ENCODE results near the gene LRRC56. TPM values are rescaled to one million over a fixed set of nuclear protein-coding genes. Genes with fewer than 3 reads are reported as not detected.

The LRRC56 gene
- total and polyA plus RNA-seq, 4 donors: 0.25 to 1.5 (median 1.2) TPM

- DNase-seq (no peak), ATAC-seq (ENCODE audit: low FRiP score) (no peak)
- H3K4me3 ChIP-seq (ENCODE audit: low read length in 2 of 2): no peak overlapping the region
- intact Hi-C loops (cut with DNase I): no loop called here
- no peaks in the 10 kb centered on the region for H3K9me3 ChIP-seq (ENCODE audit: control insufficient read depth, low read length)
- H3K4me1 ChIP-seq (ENCODE audit: control insufficient read depth in 1 of 2, insufficient read depth in 2 of 2, low read length in 2 of 2): no peaks in the 10 kb centered on the region
- no peaks in the 10 kb centered on the region for H3K27me3 ChIP-seq (ENCODE audit: control insufficient read depth in 1 of 2, insufficient read depth in 2 of 2, low read length in 1 of 2)
- H3K36me3 ChIP-seq (ENCODE audit: control insufficient read depth in 1 of 2, insufficient read depth in 2 of 2, low read length in 1 of 2): peaks cover 2 to 20% of the 10 kb centered on the region in 2 donors
- no peak overlapping the region for H3K27ac ChIP-seq (ENCODE audit: low read depth in 1 of 2, low read length in 2 of 2)
- WGBS, 2 donors: 93% methylated on average over 23 of the region's 23 CpGs
Measured at GRCh38 chr11:601573-602245, 64.4 kb downstream of the LRRC56 start.

- H3K36me3 ChIP-seq (ENCODE audit: control insufficient read depth in 1 of 2, insufficient read depth in 2 of 2, low read length in 1 of 2): peaks cover 5 to 15% of the 10 kb centered on the region in 2 donors
- intact Hi-C loops (cut with DNase I): no loop called here
- DNase-seq (no peak), ATAC-seq (ENCODE audit: low FRiP score) (no peak)
- no peaks in the 10 kb centered on the region for H3K27me3 ChIP-seq (ENCODE audit: control insufficient read depth in 1 of 2, insufficient read depth in 2 of 2, low read length in 1 of 2)
- H3K9me3 ChIP-seq (ENCODE audit: control insufficient read depth, low read length): no peaks in the 10 kb centered on the region
- no peaks in the 10 kb centered on the region for H3K4me1 ChIP-seq (ENCODE audit: control insufficient read depth in 1 of 2, insufficient read depth in 2 of 2, low read length in 2 of 2)
- H3K27ac ChIP-seq (ENCODE audit: low read depth in 1 of 2, low read length in 2 of 2): no peak overlapping the region
- no peak overlapping the region for H3K4me3 ChIP-seq (ENCODE audit: low read length in 2 of 2)
- 85 to 89% methylated on average over 13 of the region's 13 CpGs for WGBS, 2 donors
Measured at GRCh38 chr11:603154-603553, 65.8 kb downstream of the LRRC56 start.

Small RNA genes lying within 50 kb of the gene (microRNA-seq; reads per million reads assigned to microRNA genes)
- 137 to 224 reads per million in 2 donors for gene MIR210

Other genes starting within 250 kb of the LRRC56 start
- 10 to 100 TPM; 42.1 to 61.6 TPM for gene PGGHG, start 248.4 kb upstream of the LRRC56 start, total RNA-seq
- gene PGGHG, start 248.4 kb upstream of the LRRC56 start, polyA plus RNA-seq: 100 to 1,000 TPM in 1 of 2 donors, 10 to 100 TPM in 1; 23.9 to 197 TPM
- gene IFITM5, start 238.0 kb upstream of the LRRC56 start, total RNA-seq: not detected
- not detected for gene IFITM5, start 238.0 kb upstream of the LRRC56 start, polyA plus RNA-seq
- 100 to 1,000 TPM; 695 to 841 TPM for gene IFITM2, start 229.7 kb upstream of the LRRC56 start, total RNA-seq
- gene IFITM2, start 229.7 kb upstream of the LRRC56 start, polyA plus RNA-seq: 1,000 to 10,000 TPM in 1 of 2 donors, 100 to 1,000 TPM in 1; 424 to 1,109 TPM
- gene IFITM1, start 223.5 kb upstream of the LRRC56 start, total RNA-seq: 100 to 1,000 TPM; 278 to 311 TPM
- gene IFITM1, start 223.5 kb upstream of the LRRC56 start, polyA plus RNA-seq: 10 to 100 TPM; 46.7 to 88.3 TPM
- 1,000 to 10,000 TPM; 1,112 to 1,381 TPM for gene IFITM3, start 216.7 kb upstream of the LRRC56 start, total RNA-seq
- gene IFITM3, start 216.7 kb upstream of the LRRC56 start, polyA plus RNA-seq: 1,000 to 10,000 TPM in 1 of 2 donors, 100 to 1,000 TPM in 1; 856 to 2,374 TPM
- 1 to 10 TPM in 1 of 2 donors, under 1 TPM in 1; 0.58 to 3.2 TPM for gene B4GALNT4, start 168.0 kb upstream of the LRRC56 start, total RNA-seq
- gene B4GALNT4, start 168.0 kb upstream of the LRRC56 start, polyA plus RNA-seq: 1 to 10 TPM in 1 of 2 donors, under 1 TPM in 1; 0.38 to 4.6 TPM
- under 1 TPM in 1 of 2 donors, not detected in 1; 0.42 TPM for gene PKP3, start 143.3 kb upstream of the LRRC56 start, total RNA-seq
- 10 to 100 TPM in 1 of 2 donors, under 1 TPM in 1; 0.05 to 10.9 TPM for gene PKP3, start 143.3 kb upstream of the LRRC56 start, polyA plus RNA-seq
- 10 to 100 TPM; 19.8 to 47.8 TPM for gene SIGIRR, start 122.5 kb upstream of the LRRC56 start, total RNA-seq
- 10 to 100 TPM; 27.8 to 52.7 TPM for gene SIGIRR, start 122.5 kb upstream of the LRRC56 start, polyA plus RNA-seq
- gene ANO9, start 95.5 kb upstream of the LRRC56 start, total RNA-seq: 1 to 10 TPM; 1.3 to 2.8 TPM
- gene ANO9, start 95.5 kb upstream of the LRRC56 start, polyA plus RNA-seq: 1 to 10 TPM in 1 of 2 donors, under 1 TPM in 1; 0.41 to 8.1 TPM
- 10 to 100 TPM; 19.2 to 34.1 TPM for gene PTDSS2, start 87.2 kb upstream of the LRRC56 start, total RNA-seq
- 10 to 100 TPM; 10.1 to 47.6 TPM for gene PTDSS2, start 87.2 kb upstream of the LRRC56 start, polyA plus RNA-seq
- gene RNH1, start 30.3 kb upstream of the LRRC56 start, total RNA-seq: 100 to 1,000 TPM; 146 to 184 TPM
- 100 to 1,000 TPM; 125 to 224 TPM for gene RNH1, start 30.3 kb upstream of the LRRC56 start, polyA plus RNA-seq
- gene HRAS, start 2.0 kb upstream of the LRRC56 start, total RNA-seq: 10 to 100 TPM; 35.9 to 44.9 TPM
- 100 to 1,000 TPM in 1 of 2 donors, 10 to 100 TPM in 1; 75.9 to 142 TPM for gene HRAS, start 2.0 kb upstream of the LRRC56 start, polyA plus RNA-seq
- gene LMNTD2, start 23.2 kb downstream of the LRRC56 start, total RNA-seq: 1 to 10 TPM; 1.4 to 1.9 TPM
- 1 to 10 TPM; 1.7 to 1.9 TPM for gene LMNTD2, start 23.2 kb downstream of the LRRC56 start, polyA plus RNA-seq
- gene RASSF7, start 23.4 kb downstream of the LRRC56 start, total RNA-seq: 1 to 10 TPM; 5.6 to 8.5 TPM
- 1 to 10 TPM; 8.4 to 9.9 TPM for gene RASSF7, start 23.4 kb downstream of the LRRC56 start, polyA plus RNA-seq
- gene PHRF1, start 38.9 kb downstream of the LRRC56 start, total RNA-seq: 10 to 100 TPM; 26.6 to 32.4 TPM
- gene PHRF1, start 38.9 kb downstream of the LRRC56 start, polyA plus RNA-seq: 10 to 100 TPM in 1 of 2 donors, 1 to 10 TPM in 1; 7.6 to 18.1 TPM
- 10 to 100 TPM; 23.3 to 30.9 TPM for gene IRF7, start 78.4 kb downstream of the LRRC56 start, total RNA-seq
- gene IRF7, start 78.4 kb downstream of the LRRC56 start, polyA plus RNA-seq: 10 to 100 TPM; 13.4 to 29.3 TPM
- not detected for gene CDHR5, start 87.4 kb downstream of the LRRC56 start, total RNA-seq
- 10 to 100 TPM in 1 of 2 donors, under 1 TPM in 1; 0.79 to 39.8 TPM for gene CDHR5, start 87.4 kb downstream of the LRRC56 start, polyA plus RNA-seq
- gene SCT, start 89.7 kb downstream of the LRRC56 start, total RNA-seq: not detected
- gene SCT, start 89.7 kb downstream of the LRRC56 start, polyA plus RNA-seq: not detected
- gene DRD4, start 99.7 kb downstream of the LRRC56 start, total RNA-seq: 1 to 10 TPM; 1.3 to 2.1 TPM
- 1 to 10 TPM in 1 of 2 donors, not detected in 1; 3.4 TPM for gene DRD4, start 99.7 kb downstream of the LRRC56 start, polyA plus RNA-seq
- gene DEAF1, start 157.7 kb downstream of the LRRC56 start, total RNA-seq: 10 to 100 TPM; 32.2 to 59.5 TPM
- gene DEAF1, start 157.7 kb downstream of the LRRC56 start, polyA plus RNA-seq: 10 to 100 TPM; 15.7 to 53.0 TPM
- gene TMEM80, start 158.3 kb downstream of the LRRC56 start, total RNA-seq: 10 to 100 TPM; 15.6 to 23.0 TPM
- 10 to 100 TPM in 1 of 2 donors, 1 to 10 TPM in 1; 8.4 to 31.2 TPM for gene TMEM80, start 158.3 kb downstream of the LRRC56 start, polyA plus RNA-seq
- 10 to 100 TPM; 41.0 to 45.1 TPM for gene EPS8L2, start 168.7 kb downstream of the LRRC56 start, total RNA-seq
- gene EPS8L2, start 168.7 kb downstream of the LRRC56 start, polyA plus RNA-seq: 100 to 1,000 TPM in 1 of 2 donors, 10 to 100 TPM in 1; 64.6 to 102 TPM
- 100 to 1,000 TPM; 113 to 130 TPM for gene TALDO1, start 209.9 kb downstream of the LRRC56 start, total RNA-seq
- gene TALDO1, start 209.9 kb downstream of the LRRC56 start, polyA plus RNA-seq: 100 to 1,000 TPM; 122 to 187 TPM
- 10 to 100 TPM; 36.1 to 52.7 TPM for gene GATD1, start 240.0 kb downstream of the LRRC56 start, total RNA-seq
- 10 to 100 TPM in 1 of 2 donors, 1 to 10 TPM in 1; 9.6 to 32.5 TPM for gene GATD1, start 240.0 kb downstream of the LRRC56 start, polyA plus RNA-seq

Measured in aorta (tissue), 5 donors.